CD14-positive monocyte (primary cell): ENCODE data around the gene CFAP69. TPM values are rescaled to one million over a fixed set of nuclear protein-coding genes. Genes with fewer than 3 reads are reported as not detected.

Experiments
- DNase-seq, 3 donors: peaks; one replicate each; pipeline ENCODE4 v3.0.0-alpha.2; 2011 to 2022
- H2AFZ ChIP-seq: 2 replicates; pipeline ENCODE4 v1.6.0; 2012; ENCODE audit warnings: mild to moderate bottlenecking, low read depth, low read length, inconsistent platforms; ENCODE audit not compliant: insufficient read depth, poor library complexity, severe bottlenecking
- H3K27ac ChIP-seq, 2 donors: 1 replicate in 1 of 2; 2 replicates in 1 of 2; pipeline ENCODE4 v1.5.1; 2012 to 2013; ENCODE audit warnings: low read length in 2 of 2, control low read depth in 1 of 2, inconsistent platforms in 1 of 2, low read depth in 1 of 2, mild to moderate bottlenecking in 1 of 2
- H3K27me3 ChIP-seq, 2 donors: one replicate each; pipeline versions ENCODE4 v1.6.0 to v1.6.1; 2011 to 2013; ENCODE audit warnings: low read length in 2 of 2; ENCODE audit not compliant: control insufficient read depth in 2 of 2, insufficient read depth in 2 of 2
- H3K36me3 ChIP-seq, 2 donors: replicated peaks in 1 of 2; 1 replicate in 1 of 2; 2 replicates in 1 of 2; pipeline versions ENCODE4 v1.5.1 to v1.6.1; 2012 to 2013; ENCODE audit warnings: low read length in 2 of 2, control low read depth in 1 of 2, inconsistent platforms in 1 of 2, mild to moderate bottlenecking in 1 of 2; ENCODE audit not compliant: insufficient read depth in 2 of 2, control insufficient read depth in 1 of 2
- H3K4me1 ChIP-seq, 2 donors: 1 replicate in 1 of 2; 2 replicates in 1 of 2; pipeline versions ENCODE4 v1.5.1 to v1.6.1; 2012 to 2013; ENCODE audit warnings: low read length in 2 of 2, control low read depth in 1 of 2, inconsistent platforms in 1 of 2, mild to moderate bottlenecking in 1 of 2, moderate library complexity in 1 of 2; ENCODE audit not compliant: insufficient read depth in 2 of 2, control insufficient read depth in 1 of 2
- H3K4me2 ChIP-seq: replicated peaks from 2 replicates; pipeline ENCODE3; 2012; ENCODE audit warnings: low read length, moderate library complexity, mild to moderate bottlenecking; ENCODE audit not compliant: poor library complexity, severe bottlenecking; ENCODE audit errors: extremely low read depth
- H3K4me3 ChIP-seq, 3 experiments: fragments of 200-600 bp in 1 of 3; sonication (generic) in 1 of 3; replicated peaks in 1 of 3; 1 replicate in 2 of 3; 2 replicates in 1 of 3; pipeline ENCODE4 v1.5.1; 2011 to 2013; ENCODE audit warnings: low read length in 3 of 3, mild to moderate bottlenecking in 3 of 3, control low read depth in 2 of 3, low read depth in 2 of 3, inconsistent platforms in 1 of 3, moderate library complexity in 1 of 3
- H3K79me2 ChIP-seq: 2 replicates; pipeline ENCODE4 v1.6.0; 2012; ENCODE audit warnings: mild to moderate bottlenecking, control low read depth, inconsistent platforms, low read length, moderate library complexity; ENCODE audit not compliant: insufficient read depth
- H3K9ac ChIP-seq: 2 replicates; pipeline ENCODE4 v1.6.0; 2017; ENCODE audit warnings: low read length, mild to moderate bottlenecking; ENCODE audit not compliant: insufficient read depth, poor library complexity, severe bottlenecking
- H3K9me3 ChIP-seq, 2 donors: replicated peaks in 1 of 2; 1 replicate in 1 of 2; 2 replicates in 1 of 2; pipeline versions ENCODE4 v1.5.1 to v1.6.1; 2012 to 2013; ENCODE audit warnings: low read length in 2 of 2, control low read depth in 1 of 2; ENCODE audit not compliant: control insufficient read depth in 1 of 2, insufficient read depth in 1 of 2
- H4K20me1 ChIP-seq: 2 replicates; pipeline ENCODE4 v1.6.0; 2012; ENCODE audit warnings: mild to moderate bottlenecking, low read length, control low read depth, moderate library complexity; ENCODE audit not compliant: insufficient read depth
- H3K27ac Mint-ChIP-seq, 7 donors: one replicate each; pipeline ENCODE4 v1.8.0; 2020; ENCODE audit warnings: mild to moderate bottlenecking in 7 of 7, mixed read lengths in 7 of 7, moderate library complexity in 6 of 7, inconsistent platforms in 2 of 7
- H3K27me3 Mint-ChIP-seq, 3 donors: one replicate each; pipeline ENCODE4 v1.8.0; 2021 to 2022; ENCODE audit warnings: low read depth in 3 of 3, mild to moderate bottlenecking in 3 of 3, mixed read lengths in 3 of 3, moderate library complexity in 3 of 3, inconsistent platforms in 1 of 3
- H3K36me3 Mint-ChIP-seq, 2 donors: one replicate each; pipeline ENCODE4 v1.8.0; 2020; ENCODE audit warnings: mixed read lengths in 2 of 2, inconsistent platforms in 1 of 2, mild to moderate bottlenecking in 1 of 2
- H3K4me1 Mint-ChIP-seq: one replicate; pipeline ENCODE4 v1.8.0; 2020; ENCODE audit warnings: mild to moderate bottlenecking, mixed read lengths
- H3K4me3 Mint-ChIP-seq, 2 donors: one replicate each; pipeline ENCODE4 v1.8.0; 2020; ENCODE audit warnings: mild to moderate bottlenecking in 2 of 2, mixed read lengths in 2 of 2, moderate library complexity in 1 of 2
- H3K9me3 Mint-ChIP-seq, 7 donors: one replicate each; pipeline ENCODE4 v1.8.0; 2020 to 2022; ENCODE audit warnings: mixed read lengths in 7 of 7, mild to moderate bottlenecking in 6 of 7, moderate library complexity in 6 of 7, inconsistent platforms in 2 of 7
- WGBS: methylation state at CpG from one replicate; pipeline ENCODE4 v1.1.5; 2013; ENCODE audit warnings: missing lambda C conversion rate; ENCODE audit not compliant: insufficient coverage; 5-methylcytosine and 5-hydroxymethylcytosine counted together
- intact Hi-C, 2 donors: fragments of 100-400 bp; cut with micrococcal nuclease; formaldehyde crosslinking; loops; one replicate each; pipeline versions ENCODE4 v1.15.0 to v1.15.1; 2023
- polyA plus RNA-seq, 3 donors: library from polyadenylated mRNA; depleted of rRNA in 1 of 3; unstranded in 2 of 3; stranded (reverse) in 1 of 3; fragments of 300-500 nt in 2 of 3; fragments of >200 nt in 1 of 3; fragmentation: Illumina TruSeq in 2 of 3; gene quantifications; 1 replicate in 2 of 3; 2 replicates in 1 of 3; pipeline ENCODE4 v1.2.3, GENCODE V29; 2012 to 2021
- TF ChIP-seq, protein P1 (sequence below): fragments of 200-600 bp; IDR thresholded peaks from one replicate; pipeline ENCODE4 v1.8.0; 2022; ENCODE audit warnings: antibody characterized with exemption, mild to moderate bottlenecking

Gene CFAP69
- polyA plus RNA-seq, 3 donors, result not detected

DNA sequence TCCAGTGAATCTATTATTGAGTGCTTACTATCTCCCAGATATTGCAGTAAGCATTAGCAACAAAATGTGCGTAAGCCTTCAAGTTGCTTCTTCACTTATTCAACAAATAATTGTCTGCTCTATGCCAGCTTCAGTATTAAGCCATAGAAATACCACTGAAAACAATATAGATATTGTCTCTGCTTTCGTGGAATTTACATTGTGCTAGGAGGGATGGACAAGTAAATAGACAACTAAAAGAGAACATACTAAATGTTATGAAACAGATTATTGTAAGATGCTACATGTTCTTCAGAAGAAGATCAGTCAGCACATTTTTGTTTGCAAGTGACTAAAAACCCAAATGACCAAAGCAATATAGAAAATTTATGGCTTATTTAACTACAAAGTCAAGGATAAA lies 27.3 kb downstream of the CFAP69 start:
- TF ChIP-seq, protein P1, sequence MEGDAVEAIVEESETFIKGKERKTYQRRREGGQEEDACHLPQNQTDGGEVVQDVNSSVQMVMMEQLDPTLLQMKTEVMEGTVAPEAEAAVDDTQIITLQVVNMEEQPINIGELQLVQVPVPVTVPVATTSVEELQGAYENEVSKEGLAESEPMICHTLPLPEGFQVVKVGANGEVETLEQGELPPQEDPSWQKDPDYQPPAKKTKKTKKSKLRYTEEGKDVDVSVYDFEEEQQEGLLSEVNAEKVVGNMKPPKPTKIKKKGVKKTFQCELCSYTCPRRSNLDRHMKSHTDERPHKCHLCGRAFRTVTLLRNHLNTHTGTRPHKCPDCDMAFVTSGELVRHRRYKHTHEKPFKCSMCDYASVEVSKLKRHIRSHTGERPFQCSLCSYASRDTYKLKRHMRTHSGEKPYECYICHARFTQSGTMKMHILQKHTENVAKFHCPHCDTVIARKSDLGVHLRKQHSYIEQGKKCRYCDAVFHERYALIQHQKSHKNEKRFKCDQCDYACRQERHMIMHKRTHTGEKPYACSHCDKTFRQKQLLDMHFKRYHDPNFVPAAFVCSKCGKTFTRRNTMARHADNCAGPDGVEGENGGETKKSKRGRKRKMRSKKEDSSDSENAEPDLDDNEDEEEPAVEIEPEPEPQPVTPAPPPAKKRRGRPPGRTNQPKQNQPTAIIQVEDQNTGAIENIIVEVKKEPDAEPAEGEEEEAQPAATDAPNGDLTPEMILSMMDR, result no peak
- no CpG with 5 or more reads among the region's 2 CpGs for WGBS
- no peak overlapping the region for H3K27ac ChIP-seq
- Mint-ChIP-seq H3K4me3 (no peak overlapping the region), H3K27ac (no peak overlapping the region), H3K36me3 (no peaks in the 10 kb centered on the region), H3K9me3 (no peaks in the 10 kb centered on the region), H3K4me1 (no peaks in the 10 kb centered on the region), H3K27me3 (peaks cover 0 to 2% (median 0%) of the 10 kb centered on the region in 3 donors)
- H3K9me3 ChIP-seq, result no peaks in the 10 kb centered on the region
- intact Hi-C loops, result no loop called here
- no peaks in the 10 kb centered on the region for H4K20me1 ChIP-seq
- H3K27me3 ChIP-seq, result no peaks in the 10 kb centered on the region
- DNase-seq, result no peak
- no peaks in the 10 kb centered on the region for H3K4me1 ChIP-seq
- H3K9ac ChIP-seq, result no peak overlapping the region
- no peak overlapping the region for H2AFZ ChIP-seq
- H3K79me2 ChIP-seq, result no peaks in the 10 kb centered on the region
- H3K4me2 ChIP-seq, result no peak overlapping the region
- no peaks in the 10 kb centered on the region for H3K36me3 ChIP-seq
- no peak overlapping the region for H3K4me3 ChIP-seq

DNA sequence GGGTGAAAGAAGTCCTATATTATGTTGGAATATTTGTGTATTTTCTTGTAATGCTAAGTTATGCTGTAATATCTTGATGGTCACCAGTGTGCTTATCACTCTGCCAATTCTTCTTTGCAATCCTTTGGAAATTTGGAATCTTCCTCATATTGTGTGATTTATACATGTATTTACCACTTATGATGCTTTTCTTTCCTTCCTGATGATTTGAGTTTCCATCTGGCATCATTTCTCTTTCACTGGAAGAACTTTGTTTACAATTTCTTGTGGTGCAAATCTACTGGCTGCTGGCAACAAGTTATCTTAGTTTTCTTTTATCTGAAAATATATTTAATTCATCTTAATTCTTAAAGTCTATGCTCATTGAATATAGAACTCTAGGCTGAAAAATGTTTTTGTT lies 29.2 kb downstream of the CFAP69 start:
- Histone ChIP-seq H3K4me3 (no peak overlapping the region), H3K79me2 (no peaks in the 10 kb centered on the region), H3K4me1 (no peaks in the 10 kb centered on the region), H3K36me3 (no peaks in the 10 kb centered on the region), H3K27me3 (no peaks in the 10 kb centered on the region), H3K9me3 (no peaks in the 10 kb centered on the region), H3K9ac (no peak overlapping the region), H3K27ac (no peak overlapping the region), H2AFZ (no peak overlapping the region), H4K20me1 (no peaks in the 10 kb centered on the region), H3K4me2 (no peak overlapping the region)
- Mint-ChIP-seq H3K4me1 (no peaks in the 10 kb centered on the region), H3K4me3 (no peak overlapping the region), H3K27me3 (peaks cover 0 to 2% (median 0%) of the 10 kb centered on the region in 3 donors), H3K36me3 (no peaks in the 10 kb centered on the region), H3K27ac (no peak overlapping the region), H3K9me3 (no peaks in the 10 kb centered on the region)
- intact Hi-C loops, result no loop called here
- no peak for DNase-seq
- TF ChIP-seq, protein P1, result no peak
